Adrenal gland (tissue), 12 donors: ENCODE data around the gene OSBP2. TPM values are rescaled to one million over a fixed set of nuclear protein-coding genes. Genes with fewer than 3 reads are reported as not detected.

Source experiments
- DNase-seq, 7 donors: peaks; one replicate each; pipeline ENCODE4 v3.0.0-alpha.2; 2019 to 2020
- H3K27ac ChIP-seq, 5 donors: fragments of 200-600 bp; sonication (generic) in 4 of 5; 1 replicate in 3 of 5; 2 replicates in 2 of 5; pipeline versions ENCODE4 v1.5.1 to v1.8.0; 2016 to 2020; ENCODE audit warnings: mild to moderate bottlenecking in 1 of 5
- H3K27me3 ChIP-seq: fragments of 200-600 bp; 2 replicates; pipeline ENCODE4 v1.8.0; 2021
- H3K36me3 ChIP-seq, 2 donors: fragments of 200-600 bp; replicated peaks in 1 of 2; 1 replicate in 1 of 2; 2 replicates in 1 of 2; pipeline versions ENCODE4 v1.5.1 to v1.8.0; 2018 to 2022
- H3K4me1 ChIP-seq, 2 donors: fragments of 200-600 bp; replicated peaks in 1 of 2; 1 replicate in 1 of 2; 2 replicates in 1 of 2; pipeline versions ENCODE4 v1.5.1 to v1.8.0; 2018 to 2021
- H3K4me3 ChIP-seq, 4 donors: fragments of 200-600 bp; sonication (generic) in 3 of 4; one replicate each; pipeline ENCODE4 v1.5.1; 2016 to 2018
- H3K9me3 ChIP-seq, 3 donors: fragments of 200-600 bp; sonication (generic) in 1 of 3; replicated peaks in 1 of 3; 1 replicate in 2 of 3; 2 replicates in 1 of 3; pipeline versions ENCODE4 v1.5.1 to v1.8.0; 2016 to 2021
- CTCF ChIP-seq, 6 experiments: fragments of 450-650 bp in 4 of 6; fragments of 200-600 bp in 2 of 6; sonication (generic) in 1 of 6; IDR thresholded peaks; 1 replicate in 5 of 6; 2 replicates in 1 of 6; pipeline versions ENCODE4 v1.5.1 to v1.8.0; 2016 to 2021; ENCODE audit warnings: antibody characterized with exemption in 6 of 6, mild to moderate bottlenecking in 2 of 6, moderate library complexity in 1 of 6
- POLR2A ChIP-seq, 2 donors: fragments of 450-650 bp; IDR thresholded peaks; one replicate each; pipeline ENCODE4 v1.6.1; 2017; ENCODE audit warnings: antibody characterized with exemption in 2 of 2, mild to moderate bottlenecking in 2 of 2, moderate library complexity in 1 of 2
- WGBS, 4 donors: extraction: QIAGEN DNeasy Blood & Tissue Kit in 2 of 4; methylation state at CpG; one replicate each; pipeline versions ENCODE4 v1.1.5 to v1.1.7; 2013 to 2017; 5-methylcytosine and 5-hydroxymethylcytosine counted together
- intact Hi-C, 2 donors: fragments of 100-400 bp; cut with DNase I; formaldehyde crosslinking; loops; one replicate each; pipeline versions ENCODE4 v1.14.1 to v1.15.0; 2022 to 2023
- polyA plus RNA-seq, 3 donors: library from polyadenylated mRNA; stranded (reverse); fragments of 200-250 nt in 2 of 3; fragments of 350-450 nt in 1 of 3; fragmentation: Illumina TruSeq in 1 of 3; extraction: RNeasy Lipid Tissue Mini Kit (QIAGEN cat#74804) in 1 of 3; gene quantifications; one replicate each; pipeline ENCODE4 v1.2.3, GENCODE V29; 2013 to 2014
- total RNA-seq, 9 donors: library from RNA; depleted of rRNA in 4 of 9; stranded (reverse); fragments of >200 nt in 4 of 9; fragments of 120-200 nt in 1 of 9; fragmentation: NEBNext Ultra II Directional in 1 of 9; extraction: Animal tissue kit (Norgen Biotek cat#: 25700) in 1 of 9; gene quantifications; one replicate each; pipeline versions ENCODE4 v1.1.0 to v1.2.4, GENCODE V29; 2013 to 2023
- donor health status: healthy with polysubstance abuse.
- donor health status: Bipolar disorder and iron deficiency.
- donor health status: DM: yes; HTN: yes; CAD: no.
- donor health status: DM: no; HTN: no; CAD: no.
- donor health status: DM: no; HTN: no; CAD: no.
- donor health status: DM: yes; HTN: yes; CAD: no.

OSBP2 gene
- total and polyA plus RNA-seq, 12 donors: 7.3 to 35.6 (median 19.7) TPM

DNA sequence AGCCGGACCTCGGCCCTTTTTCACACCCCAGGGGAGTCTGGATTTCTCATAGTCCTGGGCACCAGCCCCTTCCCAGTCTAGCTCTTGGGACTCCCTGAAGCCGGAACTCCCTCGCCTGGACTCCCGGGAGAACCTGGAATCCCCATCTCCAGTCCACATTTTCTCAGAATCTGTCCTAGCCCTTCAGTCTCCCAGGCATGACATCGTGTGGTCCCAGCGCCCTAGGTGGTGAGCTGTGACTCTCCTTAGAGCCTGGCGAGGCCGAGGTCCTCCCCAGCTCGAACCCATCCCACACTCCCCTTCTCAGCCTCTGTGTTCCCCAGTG, 26.3 kb upstream of the OSBP2 start:
- H3K36me3 ChIP-seq: peaks cover 0 to 8% of the 10 kb centered on the region in 2 donors
- H3K4me3 ChIP-seq: peak overlapping the region; percentile 27 to 69 (median 37)
- H3K4me1 ChIP-seq: peaks cover 0 to 4% of the 10 kb centered on the region in 2 donors
- TF ChIP-seq CTCF (IDR thresholded peaks at IDR 0.05) (no peak), POLR2A (IDR thresholded peaks at IDR 0.05) (no peak)
- H3K27me3 ChIP-seq: no peaks in the 10 kb centered on the region
- intact Hi-C loops: no loop called here
- H3K9me3 ChIP-seq: no peaks in the 10 kb centered on the region
- H3K27ac ChIP-seq: peak overlapping the region in 2 of 5 donors; percentile 28 to 45
- WGBS, 4 donors: 32 to 44% (median 38%) methylated on average over 8 to 10 of the region's 10 CpGs
- DNase-seq: peak in 1 of 7 donors; percentile 22

DNA sequence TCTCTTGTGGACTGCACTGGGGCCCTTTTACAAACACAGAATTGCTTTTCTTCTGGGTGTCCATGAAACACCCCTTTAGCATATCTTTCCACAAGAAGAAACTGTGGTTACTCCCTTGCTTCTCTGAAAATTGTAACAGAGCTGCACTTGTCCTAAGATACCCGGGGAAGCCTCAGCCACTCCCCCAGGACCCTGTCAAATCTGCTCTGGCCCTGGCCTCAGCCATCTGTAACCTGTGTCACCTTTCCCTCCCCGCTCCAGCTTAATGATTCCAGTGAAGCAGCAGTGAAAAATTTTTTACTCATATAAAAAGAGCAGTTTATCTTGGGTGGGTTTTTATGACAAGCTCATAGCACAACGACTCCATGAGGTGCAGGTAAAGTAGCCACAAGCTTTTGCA, 23.6 kb upstream of the OSBP2 start:
- WGBS, 4 donors: 75 to 84% (median 79%) methylated on average over 3 of the region's 3 CpGs
- TF ChIP-seq CTCF (IDR thresholded peaks at IDR 0.05) (no peak), POLR2A (IDR thresholded peaks at IDR 0.05) (no peak)
- H3K4me1 ChIP-seq: peaks cover 0 to 4% of the 10 kb centered on the region in 2 donors
- no peak overlapping the region for H3K4me3 ChIP-seq
- no peak overlapping the region for H3K27ac ChIP-seq
- H3K36me3 ChIP-seq: no peaks in the 10 kb centered on the region
- H3K9me3 ChIP-seq: no peaks in the 10 kb centered on the region
- no peaks in the 10 kb centered on the region for H3K27me3 ChIP-seq
- DNase-seq: no peak
- intact Hi-C loops: no loop called here

DNA sequence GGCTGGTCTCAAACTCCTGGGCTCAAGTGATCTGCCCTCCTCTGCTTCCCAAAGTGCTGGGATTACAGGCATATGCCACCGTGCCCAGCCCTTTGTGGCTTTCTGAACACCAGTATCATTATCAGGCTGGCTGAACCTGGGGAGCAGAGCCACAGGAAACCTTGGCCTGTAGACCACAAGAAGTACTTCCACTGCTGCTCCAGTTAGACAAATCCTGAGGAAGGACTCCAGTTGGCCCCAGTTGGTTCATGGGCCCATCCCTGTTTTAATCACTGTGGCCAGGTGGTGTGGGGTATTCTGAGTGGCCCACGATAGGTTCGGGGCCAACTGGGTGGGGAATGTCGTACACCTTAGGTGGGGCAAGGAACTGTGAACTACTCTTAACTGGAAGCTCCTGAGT, 21.5 kb upstream of the OSBP2 start:
- H3K36me3 ChIP-seq: no peaks in the 10 kb centered on the region
- no peak for TF ChIP-seq CTCF (IDR thresholded peaks at IDR 0.05)
- no peak for TF ChIP-seq POLR2A (IDR thresholded peaks at IDR 0.05)
- no peaks in the 10 kb centered on the region for H3K27me3 ChIP-seq
- WGBS, 4 donors: 86 to 98% (median 89%) methylated on average over 4 of the region's 4 CpGs
- intact Hi-C loops: no loop called here
- H3K4me1 ChIP-seq: peaks cover 0 to 4% of the 10 kb centered on the region in 2 donors
- no peak overlapping the region for H3K4me3 ChIP-seq
- no peak for DNase-seq
- H3K27ac ChIP-seq: no peak overlapping the region
- H3K9me3 ChIP-seq: no peaks in the 10 kb centered on the region

- intact Hi-C loops: no loop called here
- H3K27me3 ChIP-seq: no peaks in the 10 kb centered on the region
- no peak overlapping the region for H3K4me3 ChIP-seq
- TF ChIP-seq CTCF (IDR thresholded peaks at IDR 0.05) (no peak), POLR2A (IDR thresholded peaks at IDR 0.05) (no peak)
- H3K9me3 ChIP-seq: no peaks in the 10 kb centered on the region
- no peaks in the 10 kb centered on the region for H3K36me3 ChIP-seq
- H3K27ac ChIP-seq: no peak overlapping the region
- H3K4me1 ChIP-seq: no peaks in the 10 kb centered on the region
- 72 to 87% (median 84%) methylated on average over 3 to 6 of the region's 6 CpGs for WGBS, 4 donors
- DNase-seq: no peak
Observed at GRCh38 chr22:30674482-30674881, 20.2 kb upstream of the OSBP2 start.
